KMS-11 (cell line): Measurements from ENCODE around the gene LYST.

ENCODE experiments used
- H2AFZ ChIP-seq: fragments of 200-600 bp; sonication (generic); 2 replicates; pipeline ENCODE4 v1.6.1; 2016; ENCODE audit warnings: antibody characterized with exemption, mixed run types, low read depth
- H3K27ac ChIP-seq: fragments of 200-600 bp; sonication (generic); 2 replicates; pipeline ENCODE4 v1.6.1; 2016; ENCODE audit warnings: mild to moderate bottlenecking, mixed run types
- H3K27me3 ChIP-seq: fragments of 200-600 bp; sonication (generic); 2 replicates; pipeline ENCODE4 v1.6.1; 2017; ENCODE audit warnings: mild to moderate bottlenecking, low read depth, mixed run types, moderate library complexity; ENCODE audit not compliant: insufficient read depth
- H3K36me3 ChIP-seq: fragments of 200-600 bp; sonication (generic); 2 replicates; pipeline ENCODE4 v1.6.1; 2017; ENCODE audit warnings: mild to moderate bottlenecking, mixed run types; ENCODE audit not compliant: insufficient read depth
- H3K4me1 ChIP-seq: fragments of 200-600 bp; sonication (generic); 2 replicates; pipeline ENCODE4 v1.6.1; 2016; ENCODE audit warnings: mild to moderate bottlenecking, low read depth, mixed run types; ENCODE audit not compliant: poor library complexity, severe bottlenecking
- H3K4me2 ChIP-seq: fragments of 200-600 bp; sonication (generic); 2 replicates; pipeline ENCODE4 v1.7.0; 2016; ENCODE audit warnings: mild to moderate bottlenecking, mixed run types
- H3K4me3 ChIP-seq: fragments of 200-600 bp; sonication (generic); IDR thresholded peaks from 2 replicates; pipeline ENCODE4 v1.6.1; 2017; ENCODE audit warnings: low read depth, low read length, mixed read lengths; ENCODE audit not compliant: insufficient read depth
- H3K79me2 ChIP-seq: fragments of 200-600 bp; sonication (generic); 2 replicates; pipeline ENCODE4 v1.6.1; 2016; ENCODE audit warnings: low read depth, mixed run types; ENCODE audit not compliant: insufficient read depth
- H3K9ac ChIP-seq: fragments of 200-600 bp; sonication (generic); 2 replicates; pipeline ENCODE4 v1.6.1; 2016; ENCODE audit warnings: mild to moderate bottlenecking, mixed run types
- H4K20me1 ChIP-seq: fragments of 200-600 bp; sonication (generic); 2 replicates; pipeline ENCODE4 v1.6.1; 2016; ENCODE audit warnings: mild to moderate bottlenecking, mixed run types; ENCODE audit not compliant: insufficient read depth
- TF ChIP-seq, protein P1 (sequence below): fragments of 200-600 bp; sonication (generic); conservative IDR thresholded peaks from 2 replicates; pipeline ENCODE4 v1.6.1; 2017; ENCODE audit warnings: low read depth, mild to moderate bottlenecking, antibody characterized with exemption, low read length, moderate library complexity, mixed read lengths

The LYST gene

DNA sequence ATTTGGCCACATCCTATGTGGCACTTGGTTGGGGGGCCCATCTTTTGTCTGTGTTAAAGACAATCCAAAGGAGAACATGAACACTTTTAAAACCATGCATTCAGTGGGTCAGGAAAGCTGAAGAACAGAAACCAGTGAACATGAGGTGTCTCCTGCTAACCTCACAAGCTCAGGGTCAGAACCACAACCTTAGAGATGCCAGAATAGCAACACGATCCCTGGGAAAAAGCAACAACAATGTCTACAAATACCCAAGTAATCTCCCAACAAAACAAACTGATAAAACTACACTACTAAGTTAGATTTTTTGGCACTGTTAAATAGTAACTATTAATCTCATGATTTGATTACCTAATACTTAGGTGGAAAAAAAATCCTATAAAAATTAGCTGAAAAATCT is 183.1 kb downstream of the LYST start:
- no peaks in the 10 kb centered on the region for H4K20me1 ChIP-seq
- TF ChIP-seq, protein P1, sequence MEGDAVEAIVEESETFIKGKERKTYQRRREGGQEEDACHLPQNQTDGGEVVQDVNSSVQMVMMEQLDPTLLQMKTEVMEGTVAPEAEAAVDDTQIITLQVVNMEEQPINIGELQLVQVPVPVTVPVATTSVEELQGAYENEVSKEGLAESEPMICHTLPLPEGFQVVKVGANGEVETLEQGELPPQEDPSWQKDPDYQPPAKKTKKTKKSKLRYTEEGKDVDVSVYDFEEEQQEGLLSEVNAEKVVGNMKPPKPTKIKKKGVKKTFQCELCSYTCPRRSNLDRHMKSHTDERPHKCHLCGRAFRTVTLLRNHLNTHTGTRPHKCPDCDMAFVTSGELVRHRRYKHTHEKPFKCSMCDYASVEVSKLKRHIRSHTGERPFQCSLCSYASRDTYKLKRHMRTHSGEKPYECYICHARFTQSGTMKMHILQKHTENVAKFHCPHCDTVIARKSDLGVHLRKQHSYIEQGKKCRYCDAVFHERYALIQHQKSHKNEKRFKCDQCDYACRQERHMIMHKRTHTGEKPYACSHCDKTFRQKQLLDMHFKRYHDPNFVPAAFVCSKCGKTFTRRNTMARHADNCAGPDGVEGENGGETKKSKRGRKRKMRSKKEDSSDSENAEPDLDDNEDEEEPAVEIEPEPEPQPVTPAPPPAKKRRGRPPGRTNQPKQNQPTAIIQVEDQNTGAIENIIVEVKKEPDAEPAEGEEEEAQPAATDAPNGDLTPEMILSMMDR: no peak
- H3K27ac ChIP-seq: no peak overlapping the region
- no peak overlapping the region for H2AFZ ChIP-seq
- no peaks in the 10 kb centered on the region for H3K36me3 ChIP-seq
- no peak overlapping the region for H3K4me3 ChIP-seq
- no peaks in the 10 kb centered on the region for H3K27me3 ChIP-seq
- H3K9ac ChIP-seq: no peak overlapping the region
- no peaks in the 10 kb centered on the region for H3K4me1 ChIP-seq
- no peaks in the 10 kb centered on the region for H3K79me2 ChIP-seq
- no peak overlapping the region for H3K4me2 ChIP-seq

GRCh38 chr1:235682216-235682615 is 184.5 kb downstream of the LYST start:
- Histone ChIP-seq H3K36me3 (no peaks in the 10 kb centered on the region; the same call in 1 of the 2 replicates), H3K9ac (no peak overlapping the region), H4K20me1 (no peaks in the 10 kb centered on the region), H2AFZ (no peak overlapping the region), H3K79me2 (no peaks in the 10 kb centered on the region), H3K4me2 (no peak overlapping the region), H3K4me3 (no peak overlapping the region), H3K4me1 (no peaks in the 10 kb centered on the region), H3K27ac (no peak overlapping the region), H3K27me3 (no peaks in the 10 kb centered on the region)
- TF ChIP-seq, protein P1: no peak

GRCh38 chr1:235679644-235680043 is 187.1 kb downstream of the LYST start:
- H3K27ac ChIP-seq: no peak overlapping the region
- TF ChIP-seq, protein P1: no peak

DNA sequence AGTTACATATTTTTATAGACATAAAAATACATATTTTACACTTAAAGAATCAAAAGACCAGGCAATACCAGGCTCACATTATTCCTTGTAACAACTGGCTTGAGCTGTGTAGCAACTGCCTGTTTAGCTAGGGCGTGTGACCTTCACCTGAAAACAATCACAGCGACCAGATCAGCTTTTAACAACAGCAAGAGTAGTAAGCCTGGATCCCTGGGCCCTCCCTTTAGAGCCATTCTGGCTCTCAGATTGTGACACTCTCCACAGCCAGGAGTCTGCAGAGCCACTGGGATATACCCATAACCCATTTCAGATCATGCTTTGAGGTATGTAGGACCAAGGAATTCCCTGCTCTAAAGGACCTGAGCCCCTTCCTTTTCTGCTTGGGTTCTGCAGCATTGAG is 187.7 kb downstream of the LYST start:
- no peak overlapping the region for H3K9ac ChIP-seq
- H4K20me1 ChIP-seq: no peaks in the 10 kb centered on the region
- no peaks in the 10 kb centered on the region for H3K4me1 ChIP-seq
- no peak overlapping the region for H2AFZ ChIP-seq
- no peaks in the 10 kb centered on the region for H3K27me3 ChIP-seq
- H3K79me2 ChIP-seq: no peaks in the 10 kb centered on the region
- no peaks in the 10 kb centered on the region; the same call in 1 of the 2 replicates for H3K36me3 ChIP-seq
- H3K4me3 ChIP-seq: no peak overlapping the region
- no peak overlapping the region for H3K27ac ChIP-seq
- TF ChIP-seq, protein P1: no peak
- no peak overlapping the region for H3K4me2 ChIP-seq

More at GRCh38 chr1:235679644-235680043, 187.1 kb downstream of the LYST start:
- no peak overlapping the region for H2AFZ ChIP-seq
- no peaks in the 10 kb centered on the region for H3K79me2 ChIP-seq
- H3K36me3 ChIP-seq: no peaks in the 10 kb centered on the region; the same call in 1 of the 2 replicates
- no peaks in the 10 kb centered on the region for H3K4me1 ChIP-seq
- no peaks in the 10 kb centered on the region for H4K20me1 ChIP-seq
- no peak overlapping the region for H3K4me2 ChIP-seq
- no peak overlapping the region for H3K4me3 ChIP-seq
- H3K9ac ChIP-seq: no peak overlapping the region
- H3K27me3 ChIP-seq: no peaks in the 10 kb centered on the region
